ENCODE results near the gene PHEX. TPM values are rescaled to one million over a fixed set of nuclear protein-coding genes. Genes with fewer than 3 reads are reported as not detected.

The PHEX gene
- total RNA-seq, 1 experiment from 2014 or later: 0.27 TPM

GRCh38 chrX:22057667-22058066, 25.5 kb downstream of the PHEX start (continued):
- no peak for TF ChIP-seq ATF3 (IDR thresholded peaks at IDR 0.05)
- no peak for TF ChIP-seq MAX (IDR thresholded peaks at IDR 0.05)

GRCh38 chrX:22059775-22060174, 27.6 kb downstream of the PHEX start:
- POLR2A ChIA-PET: no interaction called here
- intact Hi-C loops (cut with micrococcal nuclease): no loop called here
- no peak for ATAC-seq
- no peak overlapping the region for H3K4me3 ChIP-seq (replicated peaks in 1 of 2; ENCODE audit: low read depth in 1 of 2, low read length in 2 of 2)
- CTCF ChIA-PET: interaction anchor here (1.0 kb wide), 1 partner anchor 22 kb away, joined by 3 read pairs; no protein-coding TSS in a partner anchor
- BruUV-seq (replicated peaks): no TSS peak
- DNase-seq (ENCODE audit: low read depth, low spot score): no peak
- H3K9me3 ChIP-seq (ENCODE audit: control insufficient read depth in 1 of 2, insufficient read depth in 1 of 2, low read depth in 1 of 2, low read length in 2 of 2): no peaks in the 10 kb centered on the region
- no peak overlapping the region for H3K4me2 ChIP-seq (ENCODE audit: low read length)
- no peak overlapping the region for H2AFZ ChIP-seq (ENCODE audit: low read depth, low read length, poor library complexity, severe bottlenecking)
- peaks cover 0 to 10% of the 10 kb centered on the region in 2 experiments; a peak in 1 of 4 replicates for H3K4me1 ChIP-seq (ENCODE audit: control insufficient read depth in 1 of 2, insufficient read depth in 2 of 2, low read length in 2 of 2)
- TF ChIP-seq REST (IDR thresholded peaks at IDR 0.05; ENCODE audit: low read depth) (no peak), SP1 (IDR thresholded peaks at IDR 0.05; ENCODE audit: low read depth) (no peak), YY1 (IDR thresholded peaks at IDR 0.05; ENCODE audit: extremely low read depth, insufficient replicate concordance, low read depth, low read length) (no peak), SRF (IDR thresholded peaks at IDR 0.05; ENCODE audit: low read depth) (no peak), ZNF274 (IDR thresholded peaks at IDR 0.05; ENCODE audit: low read depth, low read length) (no peak), SIN3A (IDR thresholded peaks at IDR 0.05; ENCODE audit: low read depth) (no peak), CTCF (IDR thresholded peaks at IDR 0.05 in 2 of 3, conservative IDR thresholded peaks at IDR 0.05 in 1 of 3; ENCODE audit: borderline replicate concordance in 1 of 3, insufficient read depth in 1 of 3, low read depth in 2 of 3, low read length in 2 of 3) (no peak), JUND (IDR thresholded peaks at IDR 0.05) (no peak), ZBTB33 (IDR thresholded peaks at IDR 0.05; ENCODE audit: extremely low read depth, insufficient replicate concordance, low read length) (no peak), CEBPB (IDR thresholded peaks at IDR 0.05; ENCODE audit: low read depth) (no peak), ZFX (IDR thresholded peaks at IDR 0.05) (no peak), MAX (IDR thresholded peaks at IDR 0.05) (no peak)
- H3K9ac ChIP-seq (ENCODE audit: low read length): no peak overlapping the region
- no peaks in the 10 kb centered on the region for H3K36me3 ChIP-seq (ENCODE audit: control insufficient read depth in 1 of 2, insufficient read depth in 2 of 2, low read length in 2 of 2)
- H3K27ac ChIP-seq (ENCODE audit: low read depth, low read length): no peak overlapping the region
- H3K79me2 ChIP-seq (ENCODE audit: insufficient read depth, low read length): no peaks in the 10 kb centered on the region
- no peaks in the 10 kb centered on the region for H3K9me2 ChIP-seq (ENCODE audit: insufficient read depth)
- no peaks in the 10 kb centered on the region for H3K27me3 ChIP-seq (ENCODE audit: insufficient read depth, low read length)
- H4K20me1 ChIP-seq (ENCODE audit: insufficient read depth): no peaks in the 10 kb centered on the region
- RAD21 ChIA-PET (ENCODE audit: low non-redundant PET in 1 of 2, low total read pairs in 2 of 2, uncharacterized antibody in 2 of 2, unreplicated experiment in 2 of 2): no interaction called here

Measured in HCT116 (cell line).